HG03442 (cell line): ENCODE results near the gene CRY2.
"Not testable (repeated sequence)": the region's sequence is repeated elsewhere in the genome, so short reads cannot be mapped to it uniquely, and the experiment has no call there.

ENCODE experiments used
- ATAC-seq: cut with Tn5 transposase; IDR thresholded peaks from one replicate; pipeline ENCODE4 v1.9.1; 2021; ENCODE audit warnings: mild to moderate bottlenecking, moderate library complexity; ENCODE audit not compliant: unreplicated experiment

CRY2 gene

GRCh38 chr11:45846974-45847910 lies at the start of gene CRY2:
TSS of gene CRY2 (plus strand) at chr11:45847475. CDS start at chr11:45847491, 16 bp downstream.
- ATAC-seq: peak; percentile 88

- no peak for ATAC-seq
Observed at GRCh38 chr11:45798793-45799441, 48.4 kb upstream of the CRY2 start.

GRCh38 chr11:45799562-45799961 lies 47.7 kb upstream of the CRY2 start:
- ATAC-seq: no peak

- no peak for ATAC-seq
Observed at GRCh38 chr11:45800261-45800660, 47.0 kb upstream of the CRY2 start.

GRCh38 chr11:45801723-45802315 lies 45.5 kb upstream of the CRY2 start:
- no peak for ATAC-seq

- ATAC-seq: no peak
Observed at GRCh38 chr11:45802531-45803317, 44.6 kb upstream of the CRY2 start.

GRCh38 chr11:45803971-45804760 lies 43.1 kb upstream of the CRY2 start:
- peak; percentile 27 for ATAC-seq

- ATAC-seq: peak; percentile 92
Observed at GRCh38 chr11:45804761-45805304, 42.4 kb upstream of the CRY2 start, which contains the start of gene SLC35C1. TSS of gene SLC35C1 (plus strand) at chr11:45805149. CDS start at chr11:45805802, 653 bp downstream.

- peak; percentile 13 for ATAC-seq
Observed at GRCh38 chr11:45805305-45806071, 41.8 kb upstream of the CRY2 start.

- no peak for ATAC-seq
Observed at GRCh38 chr11:45806072-45806933, 41.0 kb upstream of the CRY2 start.

GRCh38 chr11:45806937-45807791 lies 40.1 kb upstream of the CRY2 start:
- no peak for ATAC-seq

GRCh38 chr11:45807792-45808238 lies 39.5 kb upstream of the CRY2 start:
- no peak for ATAC-seq

- ATAC-seq: not testable (repeated sequence)
Observed at GRCh38 chr11:45808427-45808826, 38.8 kb upstream of the CRY2 start.

GRCh38 chr11:45809456-45810395 lies 37.5 kb upstream of the CRY2 start:
- no peak for ATAC-seq

- ATAC-seq: no peak
Observed at GRCh38 chr11:45810431-45811108, 36.7 kb upstream of the CRY2 start.
